ENCODE results near the gene ZNF766.
"Not testable (repeated sequence)": the region's sequence is repeated elsewhere in the genome, so short reads cannot be mapped to it uniquely, and the experiment has no call there.

The ZNF766 gene

DNA sequence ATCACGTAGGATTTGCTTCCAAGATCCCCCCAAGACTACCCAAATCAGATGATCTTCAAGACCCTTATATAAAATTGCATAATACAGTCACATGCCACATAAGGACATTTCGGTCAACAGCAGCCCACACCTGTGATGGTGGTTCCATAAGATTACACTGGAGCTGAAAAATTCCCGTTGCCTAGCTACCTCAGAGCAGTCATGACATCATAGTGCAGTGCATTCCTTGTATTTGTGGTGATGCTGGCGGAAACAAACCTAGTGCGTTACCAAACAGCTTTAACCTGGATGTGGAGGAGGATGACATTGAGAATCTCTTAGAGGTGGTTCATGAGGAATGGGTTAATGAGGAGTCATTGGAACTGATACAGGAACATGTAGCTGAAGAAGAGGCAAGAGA lies 4.8 kb downstream of the ZNF766 start:
- DNase-seq (ENCODE audit: low read depth in 2 of 2, low spot score in 1 of 2) = no peak

- DNase-seq (ENCODE audit: low read depth in 2 of 2, low spot score in 1 of 2) = no peak
These were observed 6.6 kb downstream of the ZNF766 start for GRCh38 chr19:52275988-52276387.

DNA sequence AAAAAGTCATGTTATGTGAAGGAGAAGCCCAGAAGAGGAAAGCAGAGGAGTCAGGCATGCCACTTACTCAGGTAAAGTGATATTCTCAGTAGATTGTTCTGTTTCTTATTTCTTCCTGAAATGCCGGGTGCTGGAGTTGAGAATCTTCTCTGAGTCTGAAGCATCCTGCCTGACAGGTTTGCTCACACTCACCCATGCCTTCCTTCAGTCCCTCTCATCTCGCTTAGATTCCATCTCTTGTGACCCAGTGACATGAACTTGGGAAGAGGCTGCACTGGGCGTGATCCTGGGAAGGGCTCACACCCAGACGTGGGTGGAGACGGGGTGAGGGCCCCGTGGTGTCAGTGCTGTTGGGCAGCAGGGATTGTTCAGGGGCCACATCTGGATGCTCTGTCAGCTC lies 8.1 kb downstream of the ZNF766 start:
- no peak for DNase-seq (ENCODE audit: low read depth in 2 of 2, low spot score in 1 of 2)

- no peak for DNase-seq (ENCODE audit: low read depth in 2 of 2, low spot score in 1 of 2)
These were observed 16.9 kb downstream of the ZNF766 start for GRCh38 chr19:52286256-52286655.

GRCh38 chr19:52291781-52292180 lies 22.4 kb downstream of the ZNF766 start:
- DNase-seq (ENCODE audit: low read depth in 2 of 2, low spot score in 1 of 2) = no peak

DNA sequence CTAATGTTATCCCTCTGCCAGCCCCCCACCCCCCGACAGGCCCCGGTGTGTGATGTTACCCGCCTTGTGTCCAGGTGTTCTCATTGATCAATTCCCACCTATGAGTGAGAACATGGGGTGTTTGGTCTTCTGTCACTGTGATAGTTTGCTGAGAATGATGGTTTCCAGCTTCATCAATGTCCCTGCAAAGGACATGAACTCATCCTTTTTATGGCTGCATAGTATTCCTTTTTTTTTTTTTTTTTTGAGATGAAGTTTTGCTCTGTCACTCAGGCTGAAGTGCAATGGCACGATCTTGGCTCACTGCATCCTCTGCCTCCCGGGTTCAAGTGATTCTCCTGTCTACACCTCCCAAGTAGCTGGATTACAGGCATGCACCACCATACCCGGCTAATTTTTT lies 23.6 kb downstream of the ZNF766 start:
- DNase-seq (ENCODE audit: low read depth in 2 of 2, low spot score in 1 of 2) = not testable (repeated sequence)

GRCh38 chr19:52296400-52296772 lies 27.0 kb downstream of the ZNF766 start:
- no peak for DNase-seq (ENCODE audit: low read depth in 2 of 2, low spot score in 1 of 2)

GRCh38 chr19:52296773-52297600 lies 27.6 kb downstream of the ZNF766 start, which contains the start of gene ZNF480:
Gene ZNF480, plus strand, starts transcription at chr19:52297169. Its CDS starts 3,244 bp downstream, at chr19:52300413.
- peak; percentile 62 to 71 for DNase-seq (ENCODE audit: low read depth in 2 of 2, low spot score in 1 of 2)

DNA sequence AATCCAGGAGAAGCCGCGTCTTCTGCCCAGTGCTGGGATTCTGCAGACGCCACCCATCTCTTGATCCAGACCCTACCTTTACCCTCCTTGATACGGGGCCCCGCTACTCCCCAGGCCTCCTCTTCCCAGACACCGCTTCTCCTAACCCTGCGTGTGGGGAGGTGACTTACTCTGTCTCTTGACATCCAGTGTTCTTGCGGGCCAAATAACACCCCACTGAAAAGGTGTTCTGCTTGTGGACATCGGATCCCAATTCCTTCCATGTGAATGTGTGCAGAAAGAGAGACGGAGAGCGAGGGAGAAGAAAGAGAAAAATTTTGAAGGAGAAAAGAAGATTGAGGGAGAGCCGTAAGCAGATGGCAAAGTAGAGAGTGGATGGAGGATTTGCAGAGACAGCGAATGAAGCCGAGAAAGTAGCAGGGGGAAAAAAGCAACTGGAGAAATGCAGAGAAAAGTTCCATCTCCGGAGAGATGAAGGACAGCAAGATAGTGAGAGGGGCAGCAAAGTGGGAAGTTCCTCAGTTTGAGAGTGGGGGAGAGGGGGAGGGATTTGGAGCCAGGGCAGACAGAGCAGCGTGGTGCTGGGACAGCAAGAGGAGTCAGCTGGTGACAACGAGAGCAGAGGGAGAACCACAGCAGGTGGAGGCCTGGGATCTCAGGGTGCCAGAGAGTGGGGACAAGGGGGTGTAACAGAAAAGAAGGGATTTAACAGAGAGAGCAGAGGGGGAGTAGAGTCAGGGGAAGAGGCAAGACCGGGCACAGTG lies 28.4 kb downstream of the ZNF766 start:
- DNase-seq (ENCODE audit: low read depth in 2 of 2, low spot score in 1 of 2) = no peak

GRCh38 chr19:52307275-52307674 lies 37.9 kb downstream of the ZNF766 start:
- DNase-seq (ENCODE audit: low read depth in 2 of 2, low spot score in 1 of 2) = no peak

DNA sequence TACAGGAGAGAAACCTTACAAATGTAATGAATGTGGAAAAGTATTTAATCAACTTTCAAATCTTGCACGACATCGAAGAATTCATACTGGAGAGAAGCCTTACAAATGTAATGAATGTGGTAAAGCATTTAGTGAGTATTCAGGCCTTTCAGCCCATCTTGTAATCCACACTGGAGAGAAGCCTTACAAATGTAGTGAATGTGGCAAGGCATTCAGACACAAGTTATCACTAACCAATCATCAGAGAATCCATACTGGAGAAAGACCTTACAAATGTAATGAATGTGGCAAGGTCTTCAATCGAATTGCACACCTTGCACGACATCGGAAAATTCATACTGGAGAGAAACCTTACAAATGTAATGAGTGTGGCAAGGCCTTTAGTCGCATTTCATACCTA lies 53.0 kb downstream of the ZNF766 start:
- no peak for DNase-seq (ENCODE audit: low read depth in 2 of 2, low spot score in 1 of 2)

- DNase-seq (ENCODE audit: low read depth in 2 of 2, low spot score in 1 of 2) = no peak
These were observed 62.4 kb downstream of the ZNF766 start for GRCh38 chr19:52331757-52332156.

GRCh38 chr19:52335768-52336116 lies 66.4 kb downstream of the ZNF766 start:
- DNase-seq (ENCODE audit: low read depth in 2 of 2, low spot score in 1 of 2) = no peak

- DNase-seq (ENCODE audit: low read depth in 2 of 2, low spot score in 1 of 2) = peak; percentile 72 to 75
These were observed 66.9 kb downstream of the ZNF766 start, which contains the start of gene ZNF610 for GRCh38 chr19:52336117-52336790. Gene ZNF610, plus strand, starts transcription at chr19:52336243. Its CDS starts 12,930 bp downstream, at chr19:52349173.

- no peak for DNase-seq (ENCODE audit: low read depth in 2 of 2, low spot score in 1 of 2)
These were observed 67.5 kb downstream of the ZNF766 start for GRCh38 chr19:52336791-52337381.

DNA sequence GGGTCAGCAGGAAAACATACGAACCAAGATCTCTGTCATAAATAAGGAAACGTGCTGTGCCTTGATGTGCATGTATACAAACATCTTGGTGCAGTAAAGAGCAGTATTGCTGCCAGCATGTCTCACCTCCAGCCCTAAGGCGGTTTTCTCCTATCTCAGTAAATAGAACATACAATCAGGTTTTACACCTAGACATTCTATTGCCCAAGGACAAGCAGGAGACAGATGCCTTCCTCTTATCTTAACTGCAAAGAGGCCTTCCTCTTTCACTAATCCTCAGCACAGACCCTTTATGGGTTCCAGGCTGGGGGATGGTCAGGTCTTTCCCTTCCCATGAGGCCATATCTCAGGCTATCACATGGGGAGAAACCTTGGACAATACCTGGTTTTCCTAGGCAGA lies 69.6 kb downstream of the ZNF766 start:
- DNase-seq (ENCODE audit: low read depth in 2 of 2, low spot score in 1 of 2) = not testable (repeated sequence)

DNA sequence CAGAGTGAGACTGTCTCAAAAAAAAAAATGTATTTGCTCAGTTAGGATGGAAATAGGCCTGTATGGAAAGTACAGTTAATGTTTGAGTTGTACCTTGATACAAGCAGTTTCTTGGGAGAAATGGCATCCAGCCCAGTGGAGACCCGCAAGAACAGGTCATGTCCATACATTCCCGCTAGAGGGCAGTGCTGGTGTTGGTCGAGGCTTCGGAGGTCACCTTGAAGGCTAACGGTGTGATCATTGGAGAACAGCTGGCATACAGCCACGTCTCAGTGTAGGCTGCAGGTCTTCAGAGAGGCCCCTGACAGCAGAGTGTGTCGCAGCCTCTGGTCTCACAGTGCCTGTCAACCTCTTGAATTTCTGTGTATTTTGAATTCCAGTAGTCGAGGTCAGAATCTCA lies 74.2 kb downstream of the ZNF766 start:
- no peak for DNase-seq (ENCODE audit: low read depth in 2 of 2, low spot score in 1 of 2)

DNA sequence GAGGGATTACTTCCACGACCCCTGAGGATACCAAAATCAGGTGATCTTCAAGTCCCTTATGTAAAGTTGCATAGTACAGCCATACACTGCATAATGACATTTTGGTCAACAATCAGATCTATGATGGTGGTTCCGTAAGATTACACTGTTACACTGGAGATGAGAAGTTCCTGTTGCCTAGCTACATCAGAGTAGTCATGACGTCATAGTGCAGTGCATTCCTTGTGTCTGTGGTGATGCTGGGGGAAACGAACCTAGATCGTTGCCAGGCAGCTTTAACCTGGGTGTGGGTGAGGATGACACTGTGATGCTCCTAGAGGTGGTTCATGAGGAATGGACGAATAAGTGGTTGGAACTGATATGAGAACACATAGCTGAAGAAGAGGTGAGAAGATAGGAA lies 75.8 kb downstream of the ZNF766 start:
- no peak for DNase-seq (ENCODE audit: low read depth in 2 of 2, low spot score in 1 of 2)

Measured in stimulated activated CD8-positive, alpha-beta memory T cell treated with anti-CD3 and anti-CD28 coated beads, Interleukin-4, amount 100 ng/mL, for 4 hours (primary cell).